NB4 (cell line): Measurements from ENCODE around the gene RBM19.

ENCODE experiments used
- POLR2A ChIP-seq: IDR thresholded peaks from 2 replicates; pipeline ENCODE4 v1.6.1; 2011; ENCODE audit warnings: mild to moderate bottlenecking; ENCODE audit not compliant: insufficient read length; ENCODE audit errors: extremely low read depth
- TF ChIP-seq, protein P1 (sequence below): IDR thresholded peaks from one replicate; pipeline ENCODE4 v1.5.1; 2012; ENCODE audit warnings: low read depth, low read length

DNA sequence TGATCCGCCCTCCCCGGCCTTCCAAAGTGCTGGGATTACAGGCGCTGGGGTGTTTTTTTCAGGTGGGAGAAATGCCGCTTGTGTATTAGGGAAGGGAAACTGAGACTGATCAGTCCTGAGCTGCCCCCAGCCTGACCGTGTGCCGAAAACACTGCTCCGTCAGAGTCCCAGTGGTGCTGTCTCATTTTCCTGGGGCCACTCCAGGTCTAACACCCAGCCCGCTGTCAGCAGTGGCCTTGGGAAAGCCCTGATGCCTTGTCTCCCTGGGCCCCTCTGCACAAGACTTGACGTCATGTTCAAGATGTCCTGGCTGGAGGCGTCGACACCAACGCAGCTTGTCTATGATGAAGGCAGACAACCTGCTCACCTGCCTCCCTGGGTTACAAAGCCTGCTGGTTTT lies 165.9 kb downstream of the RBM19 start:
- no peak for TF ChIP-seq POLR2A
- TF ChIP-seq, protein P1, sequence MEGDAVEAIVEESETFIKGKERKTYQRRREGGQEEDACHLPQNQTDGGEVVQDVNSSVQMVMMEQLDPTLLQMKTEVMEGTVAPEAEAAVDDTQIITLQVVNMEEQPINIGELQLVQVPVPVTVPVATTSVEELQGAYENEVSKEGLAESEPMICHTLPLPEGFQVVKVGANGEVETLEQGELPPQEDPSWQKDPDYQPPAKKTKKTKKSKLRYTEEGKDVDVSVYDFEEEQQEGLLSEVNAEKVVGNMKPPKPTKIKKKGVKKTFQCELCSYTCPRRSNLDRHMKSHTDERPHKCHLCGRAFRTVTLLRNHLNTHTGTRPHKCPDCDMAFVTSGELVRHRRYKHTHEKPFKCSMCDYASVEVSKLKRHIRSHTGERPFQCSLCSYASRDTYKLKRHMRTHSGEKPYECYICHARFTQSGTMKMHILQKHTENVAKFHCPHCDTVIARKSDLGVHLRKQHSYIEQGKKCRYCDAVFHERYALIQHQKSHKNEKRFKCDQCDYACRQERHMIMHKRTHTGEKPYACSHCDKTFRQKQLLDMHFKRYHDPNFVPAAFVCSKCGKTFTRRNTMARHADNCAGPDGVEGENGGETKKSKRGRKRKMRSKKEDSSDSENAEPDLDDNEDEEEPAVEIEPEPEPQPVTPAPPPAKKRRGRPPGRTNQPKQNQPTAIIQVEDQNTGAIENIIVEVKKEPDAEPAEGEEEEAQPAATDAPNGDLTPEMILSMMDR, result no peak
